Lower lobe of right lung (tissue), 2 donors: Measurements from ENCODE around the gene TMEM156. TPM values are rescaled to one million over a fixed set of nuclear protein-coding genes. Genes with fewer than 3 reads are reported as not detected.
"Not testable (repeated sequence)": the region's sequence is repeated elsewhere in the genome, so short reads cannot be mapped to it uniquely, and the experiment has no call there.

Experiments used
- ATAC-seq, 2 donors: fragments of 200-7000 bp; cut with Tn5 transposase; one replicate each; pipeline ENCODE4 v1.9.1; 2020 to 2022; ENCODE audit warnings: mild to moderate bottlenecking in 2 of 2, moderate library complexity in 2 of 2
- DNase-seq: peaks from one replicate; pipeline ENCODE4 v3.0.0-alpha.2; 2020
- H3K27ac ChIP-seq: fragments of 200-600 bp; one replicate; pipeline ENCODE4 v1.8.0; 2022
- H3K27me3 ChIP-seq: fragments of 200-600 bp; one replicate; pipeline ENCODE4 v1.8.0; 2022; ENCODE audit warnings: low read depth
- H3K36me3 ChIP-seq: fragments of 200-600 bp; one replicate; pipeline ENCODE4 v1.8.0; 2022; ENCODE audit warnings: mild to moderate bottlenecking
- H3K4me1 ChIP-seq: fragments of 200-600 bp; one replicate; pipeline ENCODE4 v1.8.0; 2022
- H3K4me3 ChIP-seq: fragments of 200-600 bp; one replicate; pipeline ENCODE4 v1.8.0; 2022; ENCODE audit warnings: mild to moderate bottlenecking
- H3K9me3 ChIP-seq: fragments of 200-600 bp; one replicate; pipeline ENCODE4 v1.8.0; 2022
- intact Hi-C: fragments of 100-400 bp; cut with DNase I; formaldehyde crosslinking; loops from one replicate; pipeline ENCODE4 v1.11.0; 2022
- total RNA-seq: library from RNA; stranded (reverse); fragmentation: NEBNext Ultra II Directional; extraction: Animal tissue kit (Norgen Biotek cat#: 25700); gene quantifications from one replicate; pipeline ENCODE4 v1.2.1, GENCODE V29; 2021
- TF ChIP-seq, protein P1 (sequence below): fragments of 200-600 bp; IDR thresholded peaks from one replicate; pipeline ENCODE4 v1.8.0; 2022; ENCODE audit warnings: antibody characterized with exemption, mild to moderate bottlenecking
- donor health status: DM: no; HTN: yes; CAD: no; lungs with severe emphysema.

The TMEM156 gene
- total RNA-seq, 1 donor from 2014 or later: 0.62 TPM

DNA sequence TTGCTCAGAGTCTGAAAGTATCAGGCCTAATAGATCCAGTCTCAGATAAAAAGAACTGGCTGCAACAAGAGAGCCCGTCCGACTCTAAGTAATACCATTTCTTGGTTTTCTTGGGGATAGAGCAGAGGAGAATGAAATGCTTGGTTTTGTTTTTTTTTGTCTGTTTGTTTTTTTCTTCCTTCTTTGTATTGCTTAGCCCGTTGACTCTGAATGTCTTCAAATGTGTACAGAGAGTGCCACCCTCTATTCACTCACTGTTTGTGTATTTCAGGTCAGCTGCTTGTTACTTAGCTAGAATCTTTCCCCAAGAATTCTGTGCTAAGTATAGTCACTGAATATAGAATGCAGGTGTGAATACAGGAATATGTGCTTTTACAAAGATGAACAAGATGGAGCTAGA, 5.7 kb upstream of the TMEM156 start:
- H3K36me3 ChIP-seq: no peaks in the 10 kb centered on the region
- TF ChIP-seq, protein P1, sequence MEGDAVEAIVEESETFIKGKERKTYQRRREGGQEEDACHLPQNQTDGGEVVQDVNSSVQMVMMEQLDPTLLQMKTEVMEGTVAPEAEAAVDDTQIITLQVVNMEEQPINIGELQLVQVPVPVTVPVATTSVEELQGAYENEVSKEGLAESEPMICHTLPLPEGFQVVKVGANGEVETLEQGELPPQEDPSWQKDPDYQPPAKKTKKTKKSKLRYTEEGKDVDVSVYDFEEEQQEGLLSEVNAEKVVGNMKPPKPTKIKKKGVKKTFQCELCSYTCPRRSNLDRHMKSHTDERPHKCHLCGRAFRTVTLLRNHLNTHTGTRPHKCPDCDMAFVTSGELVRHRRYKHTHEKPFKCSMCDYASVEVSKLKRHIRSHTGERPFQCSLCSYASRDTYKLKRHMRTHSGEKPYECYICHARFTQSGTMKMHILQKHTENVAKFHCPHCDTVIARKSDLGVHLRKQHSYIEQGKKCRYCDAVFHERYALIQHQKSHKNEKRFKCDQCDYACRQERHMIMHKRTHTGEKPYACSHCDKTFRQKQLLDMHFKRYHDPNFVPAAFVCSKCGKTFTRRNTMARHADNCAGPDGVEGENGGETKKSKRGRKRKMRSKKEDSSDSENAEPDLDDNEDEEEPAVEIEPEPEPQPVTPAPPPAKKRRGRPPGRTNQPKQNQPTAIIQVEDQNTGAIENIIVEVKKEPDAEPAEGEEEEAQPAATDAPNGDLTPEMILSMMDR: no peak
- H3K4me3 ChIP-seq: no peak overlapping the region
- intact Hi-C loops: no loop called here
- H3K27ac ChIP-seq: peak overlapping the region; percentile 14
- DNase-seq (no peak), ATAC-seq (no peak)
- no peaks in the 10 kb centered on the region for H3K27me3 ChIP-seq
- H3K9me3 ChIP-seq: no peaks in the 10 kb centered on the region
- peaks cover 18% of the 10 kb centered on the region for H3K4me1 ChIP-seq

DNA sequence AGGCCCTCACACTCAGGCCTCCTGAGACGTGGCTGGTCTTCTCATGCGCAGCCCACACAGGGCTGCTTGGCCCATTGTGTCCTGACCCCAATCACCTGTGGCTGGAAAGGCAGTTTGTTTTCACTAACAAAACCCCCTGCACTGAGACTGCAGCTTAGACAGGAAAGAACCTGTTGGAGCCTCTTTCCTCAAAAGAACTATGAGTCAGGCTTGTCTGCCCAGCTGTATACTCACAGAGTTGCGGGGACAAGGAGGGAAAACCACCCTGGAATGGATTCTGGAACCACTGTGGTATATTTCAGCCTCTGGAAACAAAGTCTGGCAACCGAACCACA, 5.2 kb upstream of the TMEM156 start:
- Histone ChIP-seq H3K36me3 (no peaks in the 10 kb centered on the region), H3K4me3 (no peak overlapping the region), H3K4me1 (peaks cover 13% of the 10 kb centered on the region), H3K9me3 (no peaks in the 10 kb centered on the region), H3K27me3 (no peaks in the 10 kb centered on the region), H3K27ac (no peak overlapping the region)
- intact Hi-C loops: no loop called here
- ATAC-seq (no peak), DNase-seq (no peak)
- TF ChIP-seq, protein P1: no peak

DNA sequence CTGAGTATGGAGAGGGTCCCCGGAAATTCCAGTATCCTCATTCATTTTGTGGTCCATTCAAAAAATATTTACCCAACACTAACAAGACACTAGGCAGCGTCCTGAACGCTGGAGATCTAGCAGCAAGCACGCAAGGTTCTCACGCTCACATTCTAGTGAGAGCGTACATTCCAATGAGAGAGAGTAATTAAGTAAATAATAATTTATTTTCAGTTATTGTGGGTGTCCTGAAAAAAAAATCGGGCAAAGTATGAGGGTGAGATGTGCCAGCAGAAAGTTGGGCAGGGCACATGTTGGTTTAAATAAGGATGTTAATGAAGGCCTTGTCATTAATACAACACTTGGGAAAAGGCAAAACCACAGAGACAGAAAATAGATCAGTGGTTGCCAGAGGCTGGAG, 4.0 kb upstream of the TMEM156 start:
- H3K9me3 ChIP-seq: no peaks in the 10 kb centered on the region
- no peak overlapping the region for H3K27ac ChIP-seq
- TF ChIP-seq, protein P1: no peak
- H3K4me1 ChIP-seq: peaks cover 11% of the 10 kb centered on the region
- ATAC-seq (peak; percentile 26 to 70), DNase-seq (no peak)
- H3K4me3 ChIP-seq: no peak overlapping the region
- intact Hi-C loops: no loop called here
- H3K27me3 ChIP-seq: no peaks in the 10 kb centered on the region
- no peaks in the 10 kb centered on the region for H3K36me3 ChIP-seq

DNA sequence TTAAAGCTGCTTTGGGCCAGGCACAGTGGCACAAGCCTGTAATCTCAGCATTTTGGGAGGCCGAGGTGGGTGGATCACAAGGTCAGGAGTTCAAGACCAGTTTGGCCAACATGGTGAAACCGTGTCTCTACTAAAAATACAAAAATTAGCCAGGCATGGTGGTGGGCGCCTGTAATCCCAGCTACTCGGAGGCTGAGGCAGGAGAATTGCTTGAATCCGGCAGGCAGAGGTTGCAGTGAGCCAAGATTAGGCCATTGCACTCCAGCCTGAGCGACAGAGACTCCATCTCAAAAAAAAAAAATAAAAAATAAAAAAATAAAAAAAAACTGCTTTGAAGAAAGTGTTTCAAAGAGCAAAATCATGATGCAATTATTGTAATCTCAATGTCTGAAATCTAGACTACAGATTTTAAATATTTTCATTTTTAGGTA, 604 bp downstream of the TMEM156 start:
- Histone ChIP-seq H3K27ac (peak overlapping the region; percentile 32), H3K4me3 (peak overlapping the region; percentile 2)
- ATAC-seq, H3K36me3 ChIP-seq, intact Hi-C loops, H3K27me3 ChIP-seq, H3K4me1 ChIP-seq, DNase-seq, H3K9me3 ChIP-seq: not testable (repeated sequence)

DNA sequence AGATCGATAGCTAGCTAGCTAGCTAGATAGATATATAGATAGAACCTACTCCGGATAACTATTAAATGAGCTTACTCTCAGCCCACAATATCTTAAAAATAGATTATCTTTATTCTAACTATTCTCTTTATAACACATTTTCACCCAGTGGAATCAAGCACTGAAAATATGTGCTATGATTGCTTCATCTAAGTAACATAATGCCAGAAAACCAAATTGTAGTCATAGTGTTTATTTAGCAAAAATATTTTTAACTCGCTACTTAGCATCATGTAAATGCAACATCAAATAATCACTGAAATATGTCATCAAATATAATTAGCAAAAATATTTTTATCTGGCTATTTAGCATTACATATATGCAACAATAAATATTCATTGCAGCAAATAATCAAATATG, 1.5 kb downstream of the TMEM156 start:
- DNase-seq: no peak
- intact Hi-C loops: no loop called here
- H3K4me3 ChIP-seq: no peak overlapping the region

DNA sequence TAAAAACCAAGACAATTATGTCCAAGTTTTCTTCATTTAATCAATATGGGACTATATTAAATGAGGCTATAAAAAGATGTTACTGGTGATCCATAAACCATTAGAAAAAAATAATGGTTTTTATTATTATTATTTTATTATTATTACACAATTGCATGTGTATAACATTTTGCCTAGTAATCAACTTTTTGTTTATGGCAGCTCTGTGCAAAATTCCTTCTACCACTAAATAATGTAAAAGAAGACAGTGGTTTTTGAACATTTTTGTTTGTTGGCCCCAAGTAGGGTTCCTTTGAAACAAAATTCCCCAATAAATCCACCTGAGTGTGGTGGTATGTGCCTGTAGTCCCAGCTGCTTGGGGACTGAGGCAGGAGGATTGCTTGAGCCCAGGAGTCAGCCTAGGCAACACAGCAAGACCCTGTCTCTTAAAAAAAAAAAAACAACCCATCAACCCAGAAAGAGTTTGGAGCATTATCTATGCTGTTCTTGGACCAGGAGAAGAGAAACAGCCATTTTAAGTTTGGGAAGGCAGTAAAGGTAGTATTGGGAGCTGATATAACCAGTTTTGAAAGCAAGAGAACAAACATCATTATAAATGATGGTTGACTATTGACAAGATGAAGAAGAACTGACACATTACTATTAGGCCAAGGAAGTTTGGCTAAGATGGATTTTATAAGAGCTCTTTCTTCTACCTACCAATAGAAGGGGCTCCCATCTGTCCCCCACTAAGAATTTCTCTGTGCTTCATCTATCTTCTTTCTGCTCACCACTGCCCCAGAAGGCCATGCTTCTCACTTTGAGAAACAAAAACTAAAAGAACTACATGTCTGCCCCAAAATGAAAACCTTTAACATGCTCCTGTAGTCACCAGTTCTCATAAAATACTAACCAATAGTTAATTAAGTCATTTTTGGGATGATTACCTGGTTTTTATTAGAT, 2.2 kb downstream of the TMEM156 start:
- TF ChIP-seq, protein P1: no peak
- no peaks in the 10 kb centered on the region for H3K27me3 ChIP-seq
- no peak overlapping the region for H3K4me3 ChIP-seq
- H3K36me3 ChIP-seq: no peaks in the 10 kb centered on the region
- intact Hi-C loops: no loop called here
- DNase-seq (no peak), ATAC-seq (no peak)
- H3K4me1 ChIP-seq: no peaks in the 10 kb centered on the region
- no peak overlapping the region for H3K27ac ChIP-seq
- no peaks in the 10 kb centered on the region for H3K9me3 ChIP-seq

More for the DNA sequence above, 1.5 kb downstream of the TMEM156 start:
- no peak overlapping the region for H3K27ac ChIP-seq
- H3K4me1 ChIP-seq: no peaks in the 10 kb centered on the region
- ATAC-seq: no peak
- H3K9me3 ChIP-seq: no peaks in the 10 kb centered on the region
- TF ChIP-seq, protein P1: no peak
- no peaks in the 10 kb centered on the region for H3K27me3 ChIP-seq
- H3K36me3 ChIP-seq: no peaks in the 10 kb centered on the region
